Activated effector memory CD4-positive, alpha-beta T cell treated with anti-CD3 and anti-CD28 coated beads, Interleukin-2, amount 50 U/mL, for 16 hours (primary cell): ENCODE data around the gene EBPL.

Source experiments
- DNase-seq: peaks from one replicate; pipeline ENCODE4 v3.0.0-alpha.2; 2020

EBPL gene

GRCh38 chr13:49670828-49671227 is 20.5 kb downstream of the EBPL start:
- no peak for DNase-seq

- DNase-seq = peak; percentile 65
Measured at GRCh38 chr13:49669735-49670309, 21.5 kb downstream of the EBPL start.

- no peak for DNase-seq
Measured at GRCh38 chr13:49667773-49668172, 23.5 kb downstream of the EBPL start.

GRCh38 chr13:49664606-49665005 is 26.7 kb downstream of the EBPL start:
- DNase-seq = no peak

- DNase-seq = no peak
Measured at GRCh38 chr13:49657241-49657641, 34.0 kb downstream of the EBPL start.

- no peak for DNase-seq
Measured at GRCh38 chr13:49655906-49656305, 35.4 kb downstream of the EBPL start.

- DNase-seq = no peak
Measured at GRCh38 chr13:49654011-49654410, 37.3 kb downstream of the EBPL start.

GRCh38 chr13:49653478-49653877 is 37.8 kb downstream of the EBPL start:
- no peak for DNase-seq

GRCh38 chr13:49652355-49653305 is 38.7 kb downstream of the EBPL start:
- DNase-seq = no peak

GRCh38 chr13:49651570-49652354 is 39.5 kb downstream of the EBPL start:
- DNase-seq = no peak

GRCh38 chr13:49649963-49650312 is 41.3 kb downstream of the EBPL start:
- DNase-seq = no peak

- DNase-seq = no peak
Measured at GRCh38 chr13:49649244-49649962, 41.9 kb downstream of the EBPL start.

- no peak for DNase-seq
Measured at GRCh38 chr13:49646688-49647087, 44.6 kb downstream of the EBPL start.

- DNase-seq = no peak
Measured at GRCh38 chr13:49645451-49645850, 45.8 kb downstream of the EBPL start.

- no peak for DNase-seq
Measured at GRCh38 chr13:49643035-49643646, 48.1 kb downstream of the EBPL start.

- DNase-seq = no peak
Measured at GRCh38 chr13:49641801-49642291, 49.4 kb downstream of the EBPL start.

GRCh38 chr13:49638744-49639072 is 52.6 kb downstream of the EBPL start:
- DNase-seq = no peak

GRCh38 chr13:49638030-49638743 is 53.1 kb downstream of the EBPL start:
- DNase-seq = no peak

- DNase-seq = no peak
Measured at GRCh38 chr13:49636705-49637104, 54.6 kb downstream of the EBPL start.

- DNase-seq = no peak
Measured at GRCh38 chr13:49635599-49636433, 55.5 kb downstream of the EBPL start.

GRCh38 chr13:49633710-49634109 is 57.6 kb downstream of the EBPL start:
- DNase-seq = no peak
